GM12874 (cell line): ENCODE data around the gene ATP6V0D1.

Experiments used
- CTCF ChIP-seq: IDR thresholded peaks from 2 replicates; pipeline ENCODE4 v1.5.1; 2011; ENCODE audit warnings: low read depth, mild to moderate bottlenecking, control low read depth, low read length, moderate library complexity; ENCODE audit not compliant: insufficient read depth

Gene ATP6V0D1

DNA sequence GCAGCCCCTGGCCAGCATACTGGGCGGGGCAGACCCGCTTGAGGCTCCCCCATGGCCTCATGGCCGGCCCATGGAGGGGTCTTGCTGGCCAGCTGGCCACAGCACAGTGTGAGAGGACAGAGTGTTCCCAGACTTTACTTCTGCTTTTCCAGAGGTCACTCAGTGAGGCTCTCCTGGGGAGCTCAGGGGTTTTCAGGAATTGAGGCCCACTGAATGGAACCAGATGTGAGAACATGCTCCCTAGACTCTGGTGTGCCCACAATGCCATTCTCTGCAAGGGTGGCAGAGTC is 21.2 kb downstream of the ATP6V0D1 start:
- no peak for TF ChIP-seq CTCF

- no peak for TF ChIP-seq CTCF
Measured at GRCh38 chr16:67459066-67459860, 21.7 kb downstream of the ATP6V0D1 start.

GRCh38 chr16:67458121-67458641 is 22.8 kb downstream of the ATP6V0D1 start:
- no peak for TF ChIP-seq CTCF

GRCh38 chr16:67457611-67458010 is 23.3 kb downstream of the ATP6V0D1 start:
- no peak for TF ChIP-seq CTCF

DNA sequence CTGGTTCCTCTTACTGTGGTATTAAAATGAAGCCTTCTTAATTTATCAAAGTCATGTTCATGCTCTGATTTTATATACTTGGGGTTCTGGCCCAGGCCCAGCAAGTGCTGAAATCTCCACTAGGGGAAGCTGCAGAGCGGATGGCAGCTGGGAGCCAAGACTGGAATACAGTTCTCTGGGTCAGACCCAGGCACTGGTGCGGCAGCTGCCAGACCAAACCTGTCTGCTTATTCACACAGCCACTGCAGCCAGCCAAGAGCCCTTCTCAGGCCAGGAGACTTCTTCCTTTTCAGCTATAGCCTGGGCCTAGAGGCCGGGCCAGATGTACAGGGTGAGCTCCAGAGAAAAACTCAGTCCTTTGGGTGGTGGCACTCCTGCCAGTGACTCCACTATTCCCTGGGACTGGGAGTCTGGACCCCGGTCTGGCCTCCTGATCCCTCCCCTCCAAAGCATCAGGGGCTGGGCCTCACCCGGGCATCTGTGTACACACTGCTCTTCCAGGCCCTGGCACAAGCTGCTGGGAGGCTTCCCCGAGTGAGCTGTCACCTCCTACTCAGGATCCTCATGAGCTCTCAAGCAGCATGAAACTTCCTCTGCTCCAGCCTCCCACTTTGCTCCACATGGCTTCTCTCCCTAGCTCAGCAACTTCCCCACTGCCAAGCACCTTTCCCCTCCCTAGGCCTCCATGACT is 24.4 kb downstream of the ATP6V0D1 start:
- TF ChIP-seq CTCF = peak; percentile 38

DNA sequence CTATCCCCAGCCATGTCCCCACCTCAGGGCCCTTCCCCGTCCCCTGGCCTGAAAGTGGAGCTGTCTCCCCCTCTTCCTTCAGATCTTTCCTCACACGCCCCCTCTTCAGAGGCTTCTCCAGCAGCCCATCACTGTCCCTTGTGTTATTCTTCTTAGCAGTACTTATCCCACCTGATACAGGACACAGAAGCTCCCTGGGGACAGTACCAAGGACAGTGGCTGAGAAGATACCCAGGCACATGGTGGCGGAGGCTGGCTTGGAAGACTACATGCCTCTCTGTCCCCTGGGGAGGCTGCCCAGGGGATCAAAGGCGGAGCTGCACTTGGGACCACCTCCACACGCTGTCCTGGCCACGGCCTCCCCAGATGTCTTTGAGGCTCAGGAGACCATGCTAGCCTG is 26.1 kb downstream of the ATP6V0D1 start:
- TF ChIP-seq CTCF = no peak

GRCh38 chr16:67454104-67454503 is 26.9 kb downstream of the ATP6V0D1 start:
- no peak for TF ChIP-seq CTCF
